ENCODE measurements around the gene SLC25A20. TPM values are rescaled to one million over a fixed set of nuclear protein-coding genes. Genes with fewer than 3 reads are reported as not detected.

Gene SLC25A20
- total RNA-seq, 2 donors from 2014 or later: 12.2 to 14.8 TPM

- 60% methylated on average over 3 of the region's 3 CpGs for WGBS
- no peaks in the 10 kb centered on the region for H3K27me3 ChIP-seq (replicated peaks; ENCODE audit: insufficient read depth)
- no peak overlapping the region for H3K27ac ChIP-seq
- H3K4me3 ChIP-seq: no peak overlapping the region
- no peak for DNase-seq (ENCODE audit: low spot score)
- intact Hi-C loops (cut with DNase I): no loop called here
- TF ChIP-seq CTCF (IDR thresholded peaks at IDR 0.05): no peak
- TF ChIP-seq POLR2A (IDR thresholded peaks at IDR 0.05): no peak
- TF ChIP-seq POLR2AphosphoS5 (IDR thresholded peaks at IDR 0.05): no peak
- no peaks in the 10 kb centered on the region for H3K36me3 ChIP-seq
- H3K9me3 ChIP-seq: no peaks in the 10 kb centered on the region
- peaks cover 5% of the 10 kb centered on the region for H3K4me1 ChIP-seq (replicated peaks)
These were observed 30.8 kb upstream of the SLC25A20 start for GRCh38 chr3:48929358-48930035.

- no peak for DNase-seq (ENCODE audit: low spot score)
- TF ChIP-seq POLR2A (IDR thresholded peaks at IDR 0.05) (no peak), POLR2AphosphoS5 (IDR thresholded peaks at IDR 0.05) (no peak), CTCF (IDR thresholded peaks at IDR 0.05) (no peak)
- WGBS: 94% methylated on average over 1 of the region's 1 CpG
- intact Hi-C loops (cut with DNase I): no loop called here
- Histone ChIP-seq H3K27ac (no peak overlapping the region), H3K4me1 (replicated peaks) (peaks cover 5% of the 10 kb centered on the region), H3K27me3 (replicated peaks; ENCODE audit: insufficient read depth) (no peaks in the 10 kb centered on the region), H3K9me3 (no peaks in the 10 kb centered on the region), H3K4me3 (no peak overlapping the region), H3K36me3 (no peaks in the 10 kb centered on the region)
These were observed 30.0 kb upstream of the SLC25A20 start for GRCh38 chr3:48928679-48929078.

- Histone ChIP-seq H3K9me3 (no peaks in the 10 kb centered on the region), H3K36me3 (no peaks in the 10 kb centered on the region), H3K4me3 (no peak overlapping the region), H3K27ac (no peak overlapping the region), H3K4me1 (replicated peaks) (peaks cover 5% of the 10 kb centered on the region), H3K27me3 (replicated peaks; ENCODE audit: insufficient read depth) (no peaks in the 10 kb centered on the region)
- 16% methylated on average over 2 of the region's 2 CpGs for WGBS
- no peak for DNase-seq (ENCODE audit: low spot score)
- intact Hi-C loops (cut with DNase I): no loop called here
- TF ChIP-seq POLR2AphosphoS5 (IDR thresholded peaks at IDR 0.05): no peak
- TF ChIP-seq CTCF (IDR thresholded peaks at IDR 0.05): no peak
- no peak for TF ChIP-seq POLR2A (IDR thresholded peaks at IDR 0.05)
These were observed 29.2 kb upstream of the SLC25A20 start for GRCh38 chr3:48927928-48928327.

GRCh38 chr3:48926425-48927392, 28.0 kb upstream of the SLC25A20 start:
- Histone ChIP-seq H3K4me3 (no peak overlapping the region), H3K36me3 (no peaks in the 10 kb centered on the region), H3K27me3 (replicated peaks; ENCODE audit: insufficient read depth) (no peaks in the 10 kb centered on the region), H3K9me3 (no peaks in the 10 kb centered on the region), H3K4me1 (replicated peaks) (no peaks in the 10 kb centered on the region), H3K27ac (no peak overlapping the region)
- TF ChIP-seq POLR2AphosphoS5 (IDR thresholded peaks at IDR 0.05): no peak
- TF ChIP-seq CTCF (IDR thresholded peaks at IDR 0.05): no peak
- no peak for TF ChIP-seq POLR2A (IDR thresholded peaks at IDR 0.05)
- intact Hi-C loops (cut with DNase I): no loop called here
- DNase-seq (ENCODE audit: low spot score): no peak
- WGBS: 76% methylated on average over 11 of the region's 11 CpGs
